AG08395 (cell line): ENCODE results near the gene CHCHD3.

Experiments
- DNase-seq: peaks from one replicate; pipeline ENCODE4 v3.0.0; 2012; ENCODE audit warnings: mixed read lengths, low spot score

Gene CHCHD3

GRCh38 chr7:132742189-132742612 is 339.7 kb downstream of the CHCHD3 start:
- DNase-seq: peak; percentile 38

GRCh38 chr7:132740176-132740575 is 341.7 kb downstream of the CHCHD3 start:
- DNase-seq: no peak

GRCh38 chr7:132739271-132739955 is 342.5 kb downstream of the CHCHD3 start:
- peak; percentile 87 for DNase-seq

GRCh38 chr7:132738254-132738653 is 343.6 kb downstream of the CHCHD3 start:
- DNase-seq: peak; percentile 95

- no peak for DNase-seq
These were observed 346.4 kb downstream of the CHCHD3 start for GRCh38 chr7:132735476-132735875.
